Measurements from ENCODE around the gene STK11IP. TPM values are rescaled to one million over a fixed set of nuclear protein-coding genes. Genes with fewer than 3 reads are reported as not detected.

Gene STK11IP
- total and polyA plus RNA-seq, 2 of the 4 experiments (the other 2 are of a cell fraction): 14.5 to 19.7 TPM

GRCh38 chr2:219615036-219615435 lies 17.4 kb downstream of the STK11IP start:
- H4K8ac ChIP-seq (ENCODE audit: low read depth in 2 of 2, low read length in 2 of 2): no peak overlapping the region
- 94% methylated on average over 9 of the region's 11 CpGs; no CpG with 5 or more reads in 1 of the 2 experiments for WGBS, 2 experiments (ENCODE audit: extremely low coverage in 2 of 2, insufficient read length in 1 of 2)
- H3K4ac ChIP-seq (ENCODE audit: low read depth, low read length): no peak overlapping the region
- no peaks in the 10 kb centered on the region for H3K4me1 ChIP-seq (ENCODE audit: control insufficient read depth, insufficient read depth, low read length)
- H3K4me3 ChIP-seq (ENCODE audit: insufficient read depth, low read depth, low read length): no peak overlapping the region
- H4K91ac ChIP-seq (ENCODE audit: insufficient read depth, low read depth, low read length): no peak overlapping the region
- H3K79me1 ChIP-seq (ENCODE audit: low read depth in 1 of 2, low read length in 2 of 2): no peaks in the 10 kb centered on the region
- no peak overlapping the region for H4K5ac ChIP-seq (ENCODE audit: low read depth, low read length)
- H3K23ac ChIP-seq (ENCODE audit: low read depth, low read length): no peak overlapping the region
- H3K36me3 ChIP-seq (ENCODE audit: control insufficient read depth, insufficient read depth, low read length): peaks cover 33% of the 10 kb centered on the region
- in situ Hi-C loops (cut with MboI; ENCODE audit: low sequenced_read_pairs): no loop called here
- DNase-seq (no peak), ATAC-seq (ENCODE audit: low read depth) (no peak)
- H3K9me1 ChIP-seq (ENCODE audit: insufficient read depth, low read length): no peaks in the 10 kb centered on the region
- dilution Hi-C loops (cut with HindIII; ENCODE audit: low sequenced_read_pairs, unreplicated experiment): no loop called here
- H2AK5ac ChIP-seq (ENCODE audit: low read depth, low read length): no peak overlapping the region
- no peak overlapping the region for H3K9ac ChIP-seq (ENCODE audit: low read depth, low read length)
- no peak overlapping the region for H3K27ac ChIP-seq (ENCODE audit: insufficient read depth, low read length)
- intact Hi-C loops (cut with micrococcal nuclease): no loop called here
- H3K14ac ChIP-seq (replicated peaks; ENCODE audit: low read depth, low read length): no peak overlapping the region
- H3K27me3 ChIP-seq (ENCODE audit: control insufficient read depth, insufficient read depth, low read length): no peaks in the 10 kb centered on the region
- no peak overlapping the region for H2AK9ac ChIP-seq (replicated peaks; ENCODE audit: low read depth, low read length, poor library complexity)
- H2BK5ac ChIP-seq (ENCODE audit: low read depth, low read length, poor library complexity, severe bottlenecking): no peak overlapping the region
- BruUV-seq (replicated peaks): no TSS peak
- no peak overlapping the region for H3K4me2 ChIP-seq (ENCODE audit: low read depth, low read length)
- no peaks in the 10 kb centered on the region for H3K9me3 ChIP-seq (ENCODE audit: control insufficient read depth, insufficient read depth, low read length)
- H2AFZ ChIP-seq (replicated peaks; ENCODE audit: low read length, poor library complexity): no peak overlapping the region
- no peak overlapping the region for H3K18ac ChIP-seq (ENCODE audit: low read depth, low read length)
- no peak overlapping the region for H2BK15ac ChIP-seq (ENCODE audit: low read depth, low read length)
- no peak overlapping the region for H2BK120ac ChIP-seq (ENCODE audit: low read depth, low read length)
- H4K20me1 ChIP-seq (ENCODE audit: insufficient read depth, low read length): no peaks in the 10 kb centered on the region
- no peak overlapping the region for H3K56ac ChIP-seq (ENCODE audit: extremely low read depth, insufficient read depth, low read length)
- ChIA-PET CTCF (no interaction called here), POLR2A (ENCODE audit: unreplicated experiment) (no interaction called here)
- TF ChIP-seq RCOR1 (IDR thresholded peaks at IDR 0.05; ENCODE audit: insufficient replicate concordance, low read length) (no peak), MAFK (IDR thresholded peaks at IDR 0.05; ENCODE audit: low read depth, low read length) (no peak), ELK1 (IDR thresholded peaks at IDR 0.05; ENCODE audit: borderline replicate concordance, low read depth, low read length) (no peak), NFE2L2 (IDR thresholded peaks at IDR 0.05; ENCODE audit: low read depth, low read length) (no peak), RAD21 (IDR thresholded peaks at IDR 0.05; ENCODE audit: low read length) (no peak), MXI1 (IDR thresholded peaks at IDR 0.05; ENCODE audit: borderline replicate concordance, low read depth, low read length) (no peak), SMC3 (IDR thresholded peaks at IDR 0.05; ENCODE audit: low read depth, low read length) (no peak), CTCF (conservative IDR thresholded peaks at IDR 0.05; ENCODE audit: low read depth, low read length) (no peak), CHD1 (IDR thresholded peaks at IDR 0.05; ENCODE audit: low read depth, low read length) (no peak), RFX5 (IDR thresholded peaks at IDR 0.05; ENCODE audit: low read depth, low read length) (no peak), USF2 (IDR thresholded peaks at IDR 0.05; ENCODE audit: low read depth, low read length) (no peak), BHLHE40 (IDR thresholded peaks at IDR 0.05; ENCODE audit: low read depth, low read length) (no peak), POLR2A (IDR thresholded peaks at IDR 0.05; ENCODE audit: low read depth, low read length) (no peak), MAZ (IDR thresholded peaks at IDR 0.05; ENCODE audit: borderline replicate concordance, low read depth, low read length) (no peak), CEBPB (IDR thresholded peaks at IDR 0.05; ENCODE audit: low read depth, low read length) (no peak), FOS (IDR thresholded peaks at IDR 0.05; ENCODE audit: low read depth, low read length) (no peak)
- H2BK20ac ChIP-seq (ENCODE audit: low read depth, low read length): no peak overlapping the region

Measured in IMR-90 (cell line).